ENCODE measurements around the gene CBR4.

DNA sequence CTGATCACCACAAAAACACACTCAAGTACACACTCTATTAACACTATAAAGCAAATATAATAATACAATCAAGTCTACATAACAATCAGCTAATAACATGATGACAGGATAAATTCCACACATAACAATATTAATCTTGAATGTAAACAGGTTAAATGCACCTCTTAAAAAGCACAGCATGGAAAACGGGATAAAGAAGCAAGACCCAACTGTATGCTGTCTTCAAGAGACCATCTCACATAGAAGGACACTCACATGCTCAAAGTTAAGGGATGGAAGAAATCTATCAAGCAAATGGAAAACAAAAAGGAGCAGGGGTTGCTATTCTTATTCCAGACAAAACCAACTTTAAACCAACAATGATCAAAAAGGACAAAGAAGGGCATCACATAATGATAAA lies 28.1 kb downstream of the CBR4 start:
- TF ChIP-seq, protein P1, sequence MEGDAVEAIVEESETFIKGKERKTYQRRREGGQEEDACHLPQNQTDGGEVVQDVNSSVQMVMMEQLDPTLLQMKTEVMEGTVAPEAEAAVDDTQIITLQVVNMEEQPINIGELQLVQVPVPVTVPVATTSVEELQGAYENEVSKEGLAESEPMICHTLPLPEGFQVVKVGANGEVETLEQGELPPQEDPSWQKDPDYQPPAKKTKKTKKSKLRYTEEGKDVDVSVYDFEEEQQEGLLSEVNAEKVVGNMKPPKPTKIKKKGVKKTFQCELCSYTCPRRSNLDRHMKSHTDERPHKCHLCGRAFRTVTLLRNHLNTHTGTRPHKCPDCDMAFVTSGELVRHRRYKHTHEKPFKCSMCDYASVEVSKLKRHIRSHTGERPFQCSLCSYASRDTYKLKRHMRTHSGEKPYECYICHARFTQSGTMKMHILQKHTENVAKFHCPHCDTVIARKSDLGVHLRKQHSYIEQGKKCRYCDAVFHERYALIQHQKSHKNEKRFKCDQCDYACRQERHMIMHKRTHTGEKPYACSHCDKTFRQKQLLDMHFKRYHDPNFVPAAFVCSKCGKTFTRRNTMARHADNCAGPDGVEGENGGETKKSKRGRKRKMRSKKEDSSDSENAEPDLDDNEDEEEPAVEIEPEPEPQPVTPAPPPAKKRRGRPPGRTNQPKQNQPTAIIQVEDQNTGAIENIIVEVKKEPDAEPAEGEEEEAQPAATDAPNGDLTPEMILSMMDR (conservative IDR thresholded peaks at IDR 0.05; ENCODE audit: low read depth, low read length): no peak
- no peak for TF ChIP-seq EZH2 (IDR thresholded peaks at IDR 0.05; ENCODE audit: borderline replicate concordance, low read depth, low read length, poor library complexity, severe bottlenecking)

Measured in A673 (cell line).